Pancreas (tissue), 10 donors: ENCODE data around the gene ERBB4. TPM values are rescaled to one million over a fixed set of nuclear protein-coding genes. Genes with fewer than 3 reads are reported as not detected.

Experiments used
- ATAC-seq, 4 donors: fragments of 200-7000 bp; cut with Tn5 transposase; one replicate each; pipeline versions ENCODE4 v1.8.0 to v1.9.1; 2020; ENCODE audit warnings: mild to moderate bottlenecking in 4 of 4, moderate library complexity in 4 of 4
- DNase-seq, 6 donors: peaks; one replicate each; pipeline ENCODE4 v3.0.0-alpha.2; 2020
- FAIRE-seq: peaks from 2 replicates; lab custom pipeline; 2012; peaks lifted over from hg19 to GRCh38; lab: Jason Lieb, UNC
- H3K27ac ChIP-seq, 4 donors: fragments of 200-600 bp; sonication (generic); 1 replicate in 3 of 4; 2 replicates in 1 of 4; pipeline versions ENCODE4 v1.5.0 to v1.8.0; 2020
- H3K27me3 ChIP-seq, 4 donors: fragments of 200-600 bp; one replicate each; pipeline ENCODE4 v1.8.0; 2021
- H3K36me3 ChIP-seq, 3 donors: fragments of 200-600 bp; sonication (generic) in 1 of 3; one replicate each; pipeline versions ENCODE4 v1.5.0 to v1.8.0; 2020 to 2021
- H3K4me1 ChIP-seq, 3 donors: fragments of 200-600 bp; one replicate each; pipeline ENCODE4 v1.8.0; 2021
- H3K4me3 ChIP-seq, 4 donors: fragments of 200-600 bp; sonication (generic) in 2 of 4; one replicate each; pipeline versions ENCODE4 v1.5.0 to v1.8.0; 2020 to 2021
- H3K9me3 ChIP-seq, 4 donors: fragments of 200-600 bp; one replicate each; pipeline ENCODE4 v1.8.0; 2021
- CTCF ChIP-seq, 4 donors: fragments of 200-600 bp; sonication (generic) in 3 of 4; IDR thresholded peaks; one replicate each; pipeline versions ENCODE4 v1.5.0 to v1.8.0; 2021; ENCODE audit warnings: antibody characterized with exemption in 4 of 4
- WGBS, 2 donors: extraction: QIAGEN DNeasy Blood & Tissue Kit; methylation state at CpG; one replicate each; pipeline ENCODE4 v1.1.7; 2013; 5-methylcytosine and 5-hydroxymethylcytosine counted together
- intact Hi-C, 3 donors: fragments of 100-400 bp; cut with DNase I; formaldehyde crosslinking; loops; one replicate each; pipeline versions ENCODE4 v1.11.1 to v1.14.2; 2022
- polyA plus RNA-seq, 2 donors: library from polyadenylated mRNA; stranded (reverse); fragments of 200-250 nt; gene quantifications; one replicate each; pipeline ENCODE4 v1.2.3, GENCODE V29; 2013
- total RNA-seq, 6 donors: library from RNA; stranded (reverse); fragmentation: NEBNext Ultra II Directional in 4 of 6; extraction: Animal tissue kit (Norgen Biotek cat#: 25700) in 4 of 6; gene quantifications; one replicate each; pipeline versions ENCODE4 v1.2.1 to v1.2.4, GENCODE V29; 2021 to 2023
- donor health status: healthy with polysubstance abuse.
- donor health status: DM: no; HTN: no; CAD: no; lungs with moderate emphysema.
- donor health status: DM: no; HTN: no; CAD: no.
- donor health status: control.
- donor health status: control.
- donor health status: Bipolar disorder and iron deficiency.
- donor health status: DM: yes; HTN: yes; CAD: no.
- donor health status: DM: no; HTN: no; CAD: no.
- donor health status: DM: no; HTN: no; CAD: no.
- donor health status: DM: yes; HTN: yes; CAD: no.

Gene ERBB4
- total and polyA plus RNA-seq, 8 donors: 0.30 to 5.0 (median 3.3) TPM

- no peak overlapping the region for H3K4me3 ChIP-seq
- no peak overlapping the region for H3K27ac ChIP-seq
- no peak for TF ChIP-seq CTCF (IDR thresholded peaks at IDR 0.05)
- no peak for FAIRE-seq
- no peaks in the 10 kb centered on the region for H3K36me3 ChIP-seq
- 40 to 45% methylated on average over 1 of the region's 1 CpG for WGBS, 2 donors
- no peaks in the 10 kb centered on the region for H3K9me3 ChIP-seq
- H3K27me3 ChIP-seq: no peaks in the 10 kb centered on the region
- intact Hi-C loops: no loop called here
- ATAC-seq: no peak
- DNase-seq: no peak
- H3K4me1 ChIP-seq: no peaks in the 10 kb centered on the region
Measured at GRCh38 chr2:211652327-211652726, 886.3 kb downstream of the ERBB4 start.

GRCh38 chr2:211649331-211649730 lies 889.3 kb downstream of the ERBB4 start:
- no peak for TF ChIP-seq CTCF (IDR thresholded peaks at IDR 0.05)
- no peak for DNase-seq
- H3K9me3 ChIP-seq: no peaks in the 10 kb centered on the region
- 85 to 92% methylated on average over 2 of the region's 2 CpGs for WGBS, 2 donors
- ATAC-seq: no peak
- H3K27ac ChIP-seq: no peak overlapping the region
- no peak overlapping the region for H3K4me3 ChIP-seq
- no peaks in the 10 kb centered on the region for H3K36me3 ChIP-seq
- no peaks in the 10 kb centered on the region for H3K27me3 ChIP-seq
- FAIRE-seq: no peak
- intact Hi-C loops: no loop called here
- H3K4me1 ChIP-seq: no peaks in the 10 kb centered on the region

- Histone ChIP-seq H3K27me3 (no peaks in the 10 kb centered on the region), H3K4me1 (no peaks in the 10 kb centered on the region), H3K27ac (no peak overlapping the region), H3K36me3 (no peaks in the 10 kb centered on the region), H3K9me3 (no peaks in the 10 kb centered on the region), H3K4me3 (no peak overlapping the region)
- no peak for ATAC-seq
- DNase-seq: no peak
- FAIRE-seq: no peak
- no peak for TF ChIP-seq CTCF (IDR thresholded peaks at IDR 0.05)
- intact Hi-C loops: no loop called here
- WGBS, 2 donors: 42 to 66% methylated on average over 1 of the region's 1 CpG
Measured at GRCh38 chr2:211631503-211631902, 907.1 kb downstream of the ERBB4 start.

GRCh38 chr2:211623096-211623495 lies 915.5 kb downstream of the ERBB4 start:
- no peak for FAIRE-seq

GRCh38 chr2:211620986-211621385 lies 917.6 kb downstream of the ERBB4 start:
- no peaks in the 10 kb centered on the region for H3K27me3 ChIP-seq
- no peaks in the 10 kb centered on the region for H3K9me3 ChIP-seq
- FAIRE-seq (peak; percentile 49), DNase-seq (no peak), ATAC-seq (no peak)
- H3K4me3 ChIP-seq: no peak overlapping the region
- intact Hi-C loops: no loop called here
- H3K27ac ChIP-seq: no peak overlapping the region
- H3K36me3 ChIP-seq: no peaks in the 10 kb centered on the region
- 98 to 100% methylated on average over 1 of the region's 1 CpG for whole genome bisulfite sequencing, 2 donors
- TF ChIP-seq CTCF (IDR thresholded peaks at IDR 0.05): no peak
- no peaks in the 10 kb centered on the region for H3K4me1 ChIP-seq

More at GRCh38 chr2:211623096-211623495, 915.5 kb downstream of the ERBB4 start:
- no peak overlapping the region for H3K4me3 ChIP-seq
- H3K27me3 ChIP-seq: no peaks in the 10 kb centered on the region
- intact Hi-C loops: no loop called here
- TF ChIP-seq CTCF (IDR thresholded peaks at IDR 0.05): no peak
- ATAC-seq (no peak), DNase-seq (no peak)
- H3K4me1 ChIP-seq: no peaks in the 10 kb centered on the region
- H3K27ac ChIP-seq: no peak overlapping the region
- H3K9me3 ChIP-seq: no peaks in the 10 kb centered on the region
- no peaks in the 10 kb centered on the region for H3K36me3 ChIP-seq
